WTC11 (cell line): ENCODE results near the gene FGD3. TPM values are rescaled to one million over a fixed set of nuclear protein-coding genes. Genes with fewer than 3 reads are reported as not detected.

Experiments used
- ATAC-seq: fragments of 200-7000 bp; cut with Tn5 transposase; 2 replicates; pipeline ENCODE4 v1.10.0; 2021; ENCODE audit warnings: mild to moderate bottlenecking, moderate library complexity
- CTCF ChIA-PET: fragments of 300-600 bp; sonication (Branson Sonifier 250); formaldehyde crosslinking; loops from one replicate; lab custom pipeline; 2021; ENCODE audit warnings: antibody characterized with exemption; lab: Charles Lee
- POLR2A ChIA-PET: fragments of 350-600 bp; sonication (Branson Sonifier 250); formaldehyde crosslinking; loops from one replicate; lab custom pipeline; 2021; ENCODE audit warnings: antibody characterized with exemption; lab: Charles Lee
- DNase-seq: peaks from one replicate; pipeline ENCODE4 v3.0.0; 2021; ENCODE audit warnings: low spot score
- H3K27ac Mint-ChIP-seq: 2 replicates; pipeline ENCODE4 v1.8.0; 2021; ENCODE audit warnings: mixed read lengths
- H3K27me3 Mint-ChIP-seq: 2 replicates; pipeline ENCODE4 v1.8.0; 2021; ENCODE audit warnings: low read depth, mild to moderate bottlenecking, moderate library complexity, mixed read lengths
- H3K36me3 Mint-ChIP-seq: 2 replicates; pipeline ENCODE4 v1.8.0; 2021; ENCODE audit warnings: mixed read lengths
- H3K4me1 Mint-ChIP-seq: 2 replicates; pipeline ENCODE4 v1.8.0; 2022; ENCODE audit warnings: mixed read lengths
- H3K4me3 Mint-ChIP-seq: 2 replicates; pipeline ENCODE4 v1.8.0; 2021; ENCODE audit warnings: mild to moderate bottlenecking, moderate library complexity, mixed read lengths
- H3K9me3 Mint-ChIP-seq: 2 replicates; pipeline ENCODE4 v1.8.0; 2021; ENCODE audit warnings: mixed read lengths
- CREM ChIP-seq: sonication (generic); formaldehyde crosslinking; IDR thresholded peaks from 2 replicates; pipeline ENCODE4 v1.8.1; 2022; ENCODE audit warnings: mild to moderate bottlenecking, missing genetic modification reagents, moderate library complexity
- FOXJ3 ChIP-seq: sonication (generic); formaldehyde crosslinking; IDR thresholded peaks from 2 replicates; pipeline ENCODE4 v1.9.0; 2021; ENCODE audit warnings: missing genetic modification reagents, mild to moderate bottlenecking, borderline replicate concordance
- GRHL2 ChIP-seq: fragments of 250-450 bp; sonication (Bioruptor Pico); IDR thresholded peaks from 2 replicates; pipeline ENCODE4 v1.8.0; 2022; ENCODE audit warnings: mild to moderate bottlenecking, moderate library complexity; ENCODE audit not compliant: insufficient replicate concordance, severe bottlenecking
- MYBL2 ChIP-seq: sonication (generic); formaldehyde crosslinking; IDR thresholded peaks from 2 replicates; pipeline ENCODE4 v1.8.1; 2023; ENCODE audit warnings: mild to moderate bottlenecking, moderate library complexity, missing genetic modification reagents
- NFE2L1 ChIP-seq: sonication (generic); formaldehyde crosslinking; IDR thresholded peaks from 2 replicates; pipeline ENCODE4 v1.8.1; 2023; ENCODE audit warnings: missing genetic modification reagents
- SMAD3 ChIP-seq: sonication (generic); formaldehyde crosslinking; IDR thresholded peaks from 2 replicates; pipeline ENCODE4 v1.8.0; 2022; ENCODE audit warnings: missing genetic modification reagents, mild to moderate bottlenecking, borderline replicate concordance
- SOX15 ChIP-seq: fragments of 250-450 bp; sonication (Bioruptor Pico); IDR thresholded peaks from 2 replicates; pipeline ENCODE4 v1.9.0; 2021; ENCODE audit warnings: mild to moderate bottlenecking
- TCF7 ChIP-seq: sonication (generic); formaldehyde crosslinking; IDR thresholded peaks from 2 replicates; pipeline ENCODE4 v1.8.0; 2022; ENCODE audit warnings: mild to moderate bottlenecking, low read depth, missing genetic modification reagents, moderate library complexity
- TEAD1 ChIP-seq: sonication (generic); formaldehyde crosslinking; IDR thresholded peaks from 2 replicates; pipeline ENCODE4 v1.8.0; 2022; ENCODE audit warnings: mild to moderate bottlenecking, missing genetic modification reagents
- ZNF263 ChIP-seq: sonication (generic); formaldehyde crosslinking; IDR thresholded peaks from 2 replicates; pipeline ENCODE4 v1.8.1; 2022; ENCODE audit warnings: low read depth, mild to moderate bottlenecking, moderate library complexity, missing genetic modification reagents
- total RNA-seq: library from RNA; stranded (reverse); gene quantifications from 3 replicates; pipeline ENCODE4 v1.2.3, GENCODE V29; 2021
- TF ChIP-seq, protein P1 (sequence below): fragments of 250-450 bp; sonication (Bioruptor Pico); IDR thresholded peaks from 2 replicates; pipeline ENCODE4 v1.9.0; 2021; ENCODE audit warnings: moderate library complexity, mild to moderate bottlenecking, inconsistent platforms, borderline replicate concordance
- TF ChIP-seq, protein P2 (sequence below): sonication (generic); formaldehyde crosslinking; IDR thresholded peaks from 2 replicates; pipeline ENCODE4 v1.8.1; 2023; ENCODE audit warnings: mild to moderate bottlenecking, missing genetic modification reagents, moderate library complexity
- TF ChIP-seq, protein P3 (sequence below): sonication (generic); formaldehyde crosslinking; IDR thresholded peaks from 2 replicates; pipeline ENCODE4 v1.8.1; 2022; ENCODE audit warnings: missing genetic modification reagents, borderline replicate concordance
- TF ChIP-seq, protein P4 (sequence below): sonication (generic); formaldehyde crosslinking; IDR thresholded peaks from 2 replicates; pipeline ENCODE4 v1.8.0; 2023; ENCODE audit warnings: mild to moderate bottlenecking, missing genetic modification reagents
- TF ChIP-seq, protein P5 (sequence below): sonication (generic); formaldehyde crosslinking; IDR thresholded peaks from 2 replicates; pipeline ENCODE4 v1.8.1; 2023; ENCODE audit warnings: mild to moderate bottlenecking, missing genetic modification reagents
- TF ChIP-seq, protein P6 (sequence below): fragments of 250-450 bp; sonication (Bioruptor Pico); IDR thresholded peaks from 2 replicates; pipeline ENCODE4 v1.9.0; 2021; ENCODE audit warnings: mild to moderate bottlenecking
- TF ChIP-seq, protein P7 (sequence below): sonication (generic); formaldehyde crosslinking; IDR thresholded peaks from 2 replicates; pipeline ENCODE4 v1.8.1; 2023; ENCODE audit warnings: mild to moderate bottlenecking, missing genetic modification reagents, borderline replicate concordance

Gene FGD3
- total RNA-seq, 1 experiment from 2014 or later, result 1.9 TPM

DNA sequence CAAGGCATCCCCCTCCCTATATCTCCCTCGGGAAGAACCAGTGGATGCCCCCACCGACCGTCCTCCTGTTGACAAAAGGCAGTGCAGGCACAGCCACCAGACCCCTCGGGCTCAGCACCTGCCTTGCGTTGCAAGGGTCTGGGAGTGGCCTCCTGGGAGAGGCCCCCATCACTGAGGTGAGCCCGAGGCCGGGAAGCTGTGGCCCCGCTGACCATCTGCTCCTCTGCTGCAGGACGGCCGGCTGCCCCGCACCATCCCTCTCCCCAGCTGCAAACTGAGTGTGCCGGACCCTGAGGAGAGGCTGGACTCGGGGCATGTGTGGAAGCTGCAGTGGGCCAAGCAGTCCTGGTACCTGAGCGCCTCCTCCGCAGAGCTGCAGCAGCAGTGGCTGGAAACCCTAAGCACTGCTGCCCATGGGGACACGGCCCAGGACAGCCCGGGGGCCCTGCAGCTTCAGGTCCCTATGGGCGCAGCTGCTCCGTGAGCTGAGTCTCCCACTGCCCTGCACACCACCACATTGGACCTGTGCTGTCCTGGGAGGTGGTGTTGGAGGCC lies 87.9 kb downstream of the FGD3 start:
- peaks cover 14% of the 10 kb centered on the region for H3K4me1 Mint-ChIP-seq
- H3K27me3 Mint-ChIP-seq, result no peaks in the 10 kb centered on the region
- no peak overlapping the region for H3K27ac Mint-ChIP-seq
- no peak overlapping the region for H3K4me3 Mint-ChIP-seq
- DNase-seq (no peak), ATAC-seq (no peak)
- no peaks in the 10 kb centered on the region for H3K9me3 Mint-ChIP-seq
- no peaks in the 10 kb centered on the region for H3K36me3 Mint-ChIP-seq
- ChIA-PET POLR2A (no interaction called here), CTCF (interaction anchor here (1.1 to 2.3 kb wide), 3 partner anchors 18 to 226 kb away, joined by 3 to 7 read pairs (median 3); no protein-coding TSS in a partner anchor)
- TF ChIP-seq NFE2L1 (CRISPR knock-in tag) (no peak), GRHL2 (no peak), ZNF263 (CRISPR knock-in tag) (no peak), FOXJ3 (CRISPR knock-in tag) (no peak), SOX15 (CRISPR knock-in tag) (no peak), CREM (no peak), MYBL2 (CRISPR knock-in tag) (no peak)
- TF ChIP-seq, protein P1, sequence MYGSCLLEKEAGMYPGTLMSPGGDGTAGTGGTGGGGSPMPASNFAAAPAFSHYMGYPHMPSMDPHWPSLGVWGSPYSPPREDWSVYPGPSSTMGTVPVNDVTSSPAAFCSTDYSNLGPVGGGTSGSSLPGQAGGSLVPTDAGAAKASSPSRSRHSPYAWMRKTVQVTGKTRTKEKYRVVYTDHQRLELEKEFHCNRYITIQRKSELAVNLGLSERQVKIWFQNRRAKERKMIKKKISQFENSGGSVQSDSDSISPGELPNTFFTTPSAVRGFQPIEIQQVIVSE (CRISPR knock-in tag), result no peak
- TF ChIP-seq, protein P2, sequence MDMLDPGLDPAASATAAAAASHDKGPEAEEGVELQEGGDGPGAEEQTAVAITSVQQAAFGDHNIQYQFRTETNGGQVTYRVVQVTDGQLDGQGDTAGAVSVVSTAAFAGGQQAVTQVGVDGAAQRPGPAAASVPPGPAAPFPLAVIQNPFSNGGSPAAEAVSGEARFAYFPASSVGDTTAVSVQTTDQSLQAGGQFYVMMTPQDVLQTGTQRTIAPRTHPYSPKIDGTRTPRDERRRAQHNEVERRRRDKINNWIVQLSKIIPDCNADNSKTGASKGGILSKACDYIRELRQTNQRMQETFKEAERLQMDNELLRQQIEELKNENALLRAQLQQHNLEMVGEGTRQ (CRISPR knock-in tag), result no peak
- TF ChIP-seq, protein P3, sequence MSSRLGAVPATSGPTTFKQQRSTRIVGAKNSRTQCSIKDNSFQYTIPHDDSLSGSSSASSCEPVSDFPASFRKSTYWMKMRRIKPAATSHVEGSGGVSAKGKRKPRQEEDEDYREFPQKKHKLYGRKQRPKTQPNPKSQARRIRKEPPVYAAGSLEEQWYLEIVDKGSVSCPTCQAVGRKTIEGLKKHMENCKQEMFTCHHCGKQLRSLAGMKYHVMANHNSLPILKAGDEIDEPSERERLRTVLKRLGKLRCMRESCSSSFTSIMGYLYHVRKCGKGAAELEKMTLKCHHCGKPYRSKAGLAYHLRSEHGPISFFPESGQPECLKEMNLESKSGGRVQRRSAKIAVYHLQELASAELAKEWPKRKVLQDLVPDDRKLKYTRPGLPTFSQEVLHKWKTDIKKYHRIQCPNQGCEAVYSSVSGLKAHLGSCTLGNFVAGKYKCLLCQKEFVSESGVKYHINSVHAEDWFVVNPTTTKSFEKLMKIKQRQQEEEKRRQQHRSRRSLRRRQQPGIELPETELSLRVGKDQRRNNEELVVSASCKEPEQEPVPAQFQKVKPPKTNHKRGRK (CRISPR knock-in tag), result no peak
- TF ChIP-seq, protein P4, sequence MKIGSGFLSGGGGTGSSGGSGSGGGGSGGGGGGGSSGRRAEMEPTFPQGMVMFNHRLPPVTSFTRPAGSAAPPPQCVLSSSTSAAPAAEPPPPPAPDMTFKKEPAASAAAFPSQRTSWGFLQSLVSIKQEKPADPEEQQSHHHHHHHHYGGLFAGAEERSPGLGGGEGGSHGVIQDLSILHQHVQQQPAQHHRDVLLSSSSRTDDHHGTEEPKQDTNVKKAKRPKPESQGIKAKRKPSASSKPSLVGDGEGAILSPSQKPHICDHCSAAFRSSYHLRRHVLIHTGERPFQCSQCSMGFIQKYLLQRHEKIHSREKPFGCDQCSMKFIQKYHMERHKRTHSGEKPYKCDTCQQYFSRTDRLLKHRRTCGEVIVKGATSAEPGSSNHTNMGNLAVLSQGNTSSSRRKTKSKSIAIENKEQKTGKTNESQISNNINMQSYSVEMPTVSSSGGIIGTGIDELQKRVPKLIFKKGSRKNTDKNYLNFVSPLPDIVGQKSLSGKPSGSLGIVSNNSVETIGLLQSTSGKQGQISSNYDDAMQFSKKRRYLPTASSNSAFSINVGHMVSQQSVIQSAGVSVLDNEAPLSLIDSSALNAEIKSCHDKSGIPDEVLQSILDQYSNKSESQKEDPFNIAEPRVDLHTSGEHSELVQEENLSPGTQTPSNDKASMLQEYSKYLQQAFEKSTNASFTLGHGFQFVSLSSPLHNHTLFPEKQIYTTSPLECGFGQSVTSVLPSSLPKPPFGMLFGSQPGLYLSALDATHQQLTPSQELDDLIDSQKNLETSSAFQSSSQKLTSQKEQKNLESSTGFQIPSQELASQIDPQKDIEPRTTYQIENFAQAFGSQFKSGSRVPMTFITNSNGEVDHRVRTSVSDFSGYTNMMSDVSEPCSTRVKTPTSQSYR (CRISPR knock-in tag), result no peak
- TF ChIP-seq, protein P5, sequence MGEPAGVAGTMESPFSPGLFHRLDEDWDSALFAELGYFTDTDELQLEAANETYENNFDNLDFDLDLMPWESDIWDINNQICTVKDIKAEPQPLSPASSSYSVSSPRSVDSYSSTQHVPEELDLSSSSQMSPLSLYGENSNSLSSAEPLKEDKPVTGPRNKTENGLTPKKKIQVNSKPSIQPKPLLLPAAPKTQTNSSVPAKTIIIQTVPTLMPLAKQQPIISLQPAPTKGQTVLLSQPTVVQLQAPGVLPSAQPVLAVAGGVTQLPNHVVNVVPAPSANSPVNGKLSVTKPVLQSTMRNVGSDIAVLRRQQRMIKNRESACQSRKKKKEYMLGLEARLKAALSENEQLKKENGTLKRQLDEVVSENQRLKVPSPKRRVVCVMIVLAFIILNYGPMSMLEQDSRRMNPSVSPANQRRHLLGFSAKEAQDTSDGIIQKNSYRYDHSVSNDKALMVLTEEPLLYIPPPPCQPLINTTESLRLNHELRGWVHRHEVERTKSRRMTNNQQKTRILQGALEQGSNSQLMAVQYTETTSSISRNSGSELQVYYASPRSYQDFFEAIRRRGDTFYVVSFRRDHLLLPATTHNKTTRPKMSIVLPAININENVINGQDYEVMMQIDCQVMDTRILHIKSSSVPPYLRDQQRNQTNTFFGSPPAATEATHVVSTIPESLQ (CRISPR knock-in tag), result no peak

DNA sequence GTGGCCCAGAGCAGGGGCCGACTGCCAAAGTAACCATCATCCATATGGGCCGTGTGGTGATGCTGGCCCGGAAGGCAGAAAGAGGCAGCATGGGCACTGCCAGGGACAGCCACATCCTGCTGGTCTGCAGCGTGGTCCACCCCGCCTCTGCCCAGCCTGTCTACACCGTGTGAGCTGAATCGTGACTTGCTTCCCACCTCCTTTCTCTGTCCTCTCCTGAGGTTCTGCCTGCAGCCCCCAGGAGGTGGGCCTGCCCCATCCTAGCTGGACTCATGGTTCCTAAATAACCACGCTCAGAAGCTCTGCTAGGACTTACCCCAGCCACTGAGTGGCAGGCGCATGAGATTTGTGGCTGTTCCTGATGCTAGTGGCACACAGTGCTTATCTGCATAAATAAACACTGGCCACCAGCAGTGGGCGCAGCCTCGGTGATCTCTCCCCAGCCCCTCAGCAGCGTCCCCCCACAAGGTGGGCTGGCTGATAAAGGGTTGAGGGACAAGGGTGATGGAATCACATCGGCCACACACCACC lies 88.6 kb downstream of the FGD3 start:
- CTCF ChIA-PET, result interaction anchor here (0.6 to 2.4 kb wide), 10 partner anchors 12 to 1441 kb away, joined by 3 to 12 read pairs (median 4); no protein-coding TSS in a partner anchor
- Mint-ChIP-seq H3K27ac (no peak overlapping the region), H3K27me3 (no peaks in the 10 kb centered on the region), H3K9me3 (peaks cover 2% of the 10 kb centered on the region; the same call in 1 of the 2 replicates), H3K36me3 (no peaks in the 10 kb centered on the region), H3K4me3 (no peak overlapping the region), H3K4me1 (peaks cover 14% of the 10 kb centered on the region)
- POLR2A ChIA-PET, result no interaction called here
- DNase-seq (no peak), ATAC-seq (no peak; the same call in 1 of the 2 replicates)
- TF ChIP-seq TCF7 (CRISPR knock-in tag) (no peak), TEAD1 (CRISPR knock-in tag) (no peak), SMAD3 (CRISPR knock-in tag) (no peak)
- TF ChIP-seq, protein P2 (CRISPR knock-in tag), result no peak
- TF ChIP-seq, protein P6, sequence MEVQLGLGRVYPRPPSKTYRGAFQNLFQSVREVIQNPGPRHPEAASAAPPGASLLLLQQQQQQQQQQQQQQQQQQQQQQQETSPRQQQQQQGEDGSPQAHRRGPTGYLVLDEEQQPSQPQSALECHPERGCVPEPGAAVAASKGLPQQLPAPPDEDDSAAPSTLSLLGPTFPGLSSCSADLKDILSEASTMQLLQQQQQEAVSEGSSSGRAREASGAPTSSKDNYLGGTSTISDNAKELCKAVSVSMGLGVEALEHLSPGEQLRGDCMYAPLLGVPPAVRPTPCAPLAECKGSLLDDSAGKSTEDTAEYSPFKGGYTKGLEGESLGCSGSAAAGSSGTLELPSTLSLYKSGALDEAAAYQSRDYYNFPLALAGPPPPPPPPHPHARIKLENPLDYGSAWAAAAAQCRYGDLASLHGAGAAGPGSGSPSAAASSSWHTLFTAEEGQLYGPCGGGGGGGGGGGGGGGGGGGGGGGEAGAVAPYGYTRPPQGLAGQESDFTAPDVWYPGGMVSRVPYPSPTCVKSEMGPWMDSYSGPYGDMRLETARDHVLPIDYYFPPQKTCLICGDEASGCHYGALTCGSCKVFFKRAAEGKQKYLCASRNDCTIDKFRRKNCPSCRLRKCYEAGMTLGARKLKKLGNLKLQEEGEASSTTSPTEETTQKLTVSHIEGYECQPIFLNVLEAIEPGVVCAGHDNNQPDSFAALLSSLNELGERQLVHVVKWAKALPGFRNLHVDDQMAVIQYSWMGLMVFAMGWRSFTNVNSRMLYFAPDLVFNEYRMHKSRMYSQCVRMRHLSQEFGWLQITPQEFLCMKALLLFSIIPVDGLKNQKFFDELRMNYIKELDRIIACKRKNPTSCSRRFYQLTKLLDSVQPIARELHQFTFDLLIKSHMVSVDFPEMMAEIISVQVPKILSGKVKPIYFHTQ (CRISPR knock-in tag), result no peak
- TF ChIP-seq, protein P7, sequence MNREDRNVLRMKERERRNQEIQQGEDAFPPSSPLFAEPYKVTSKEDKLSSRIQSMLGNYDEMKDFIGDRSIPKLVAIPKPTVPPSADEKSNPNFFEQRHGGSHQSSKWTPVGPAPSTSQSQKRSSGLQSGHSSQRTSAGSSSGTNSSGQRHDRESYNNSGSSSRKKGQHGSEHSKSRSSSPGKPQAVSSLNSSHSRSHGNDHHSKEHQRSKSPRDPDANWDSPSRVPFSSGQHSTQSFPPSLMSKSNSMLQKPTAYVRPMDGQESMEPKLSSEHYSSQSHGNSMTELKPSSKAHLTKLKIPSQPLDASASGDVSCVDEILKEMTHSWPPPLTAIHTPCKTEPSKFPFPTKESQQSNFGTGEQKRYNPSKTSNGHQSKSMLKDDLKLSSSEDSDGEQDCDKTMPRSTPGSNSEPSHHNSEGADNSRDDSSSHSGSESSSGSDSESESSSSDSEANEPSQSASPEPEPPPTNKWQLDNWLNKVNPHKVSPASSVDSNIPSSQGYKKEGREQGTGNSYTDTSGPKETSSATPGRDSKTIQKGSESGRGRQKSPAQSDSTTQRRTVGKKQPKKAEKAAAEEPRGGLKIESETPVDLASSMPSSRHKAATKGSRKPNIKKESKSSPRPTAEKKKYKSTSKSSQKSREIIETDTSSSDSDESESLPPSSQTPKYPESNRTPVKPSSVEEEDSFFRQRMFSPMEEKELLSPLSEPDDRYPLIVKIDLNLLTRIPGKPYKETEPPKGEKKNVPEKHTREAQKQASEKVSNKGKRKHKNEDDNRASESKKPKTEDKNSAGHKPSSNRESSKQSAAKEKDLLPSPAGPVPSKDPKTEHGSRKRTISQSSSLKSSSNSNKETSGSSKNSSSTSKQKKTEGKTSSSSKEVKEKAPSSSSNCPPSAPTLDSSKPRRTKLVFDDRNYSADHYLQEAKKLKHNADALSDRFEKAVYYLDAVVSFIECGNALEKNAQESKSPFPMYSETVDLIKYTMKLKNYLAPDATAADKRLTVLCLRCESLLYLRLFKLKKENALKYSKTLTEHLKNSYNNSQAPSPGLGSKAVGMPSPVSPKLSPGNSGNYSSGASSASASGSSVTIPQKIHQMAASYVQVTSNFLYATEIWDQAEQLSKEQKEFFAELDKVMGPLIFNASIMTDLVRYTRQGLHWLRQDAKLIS (CRISPR knock-in tag), result no peak
